Psoas muscle (tissue), 8 donors: ENCODE results near the gene ADM. TPM values are rescaled to one million over a fixed set of nuclear protein-coding genes. Genes with fewer than 3 reads are reported as not detected.

ENCODE experiments used
- ATAC-seq, 4 donors: fragments of 200-7000 bp; cut with Tn5 transposase; one replicate each; pipeline ENCODE4 v1.9.1; 2020; ENCODE audit warnings: moderate library complexity in 3 of 4, mild to moderate bottlenecking in 2 of 4
- DNase-seq, 2 donors: peaks; one replicate each; pipeline ENCODE4 v3.0.0-alpha.2; 2020
- H3K27ac ChIP-seq: fragments of 200-600 bp; one replicate; pipeline ENCODE4 v1.8.0; 2022
- H3K27me3 ChIP-seq, 3 donors: fragments of 200-600 bp in 1 of 3; one replicate each; pipeline versions ENCODE4 v1.6.1 to v1.8.0; 2013 to 2022; ENCODE audit warnings: low read length in 2 of 3, mild to moderate bottlenecking in 2 of 3, moderate library complexity in 1 of 3; ENCODE audit not compliant: insufficient read depth in 3 of 3
- H3K36me3 ChIP-seq, 2 donors: fragments of 200-600 bp in 1 of 2; one replicate each; pipeline versions ENCODE4 v1.6.1 to v1.8.0; 2013 to 2022; ENCODE audit warnings: low read depth in 1 of 2, mild to moderate bottlenecking in 1 of 2, moderate library complexity in 1 of 2; ENCODE audit not compliant: insufficient read depth in 1 of 2
- H3K4me1 ChIP-seq: fragments of 200-600 bp; one replicate; pipeline ENCODE4 v1.8.0; 2022
- H3K4me3 ChIP-seq: fragments of 200-600 bp; one replicate; pipeline ENCODE4 v1.8.0; 2022; ENCODE audit warnings: mild to moderate bottlenecking
- H3K9me3 ChIP-seq: fragments of 200-600 bp; one replicate; pipeline ENCODE4 v1.8.0; 2022
- WGBS, 3 donors: extraction: QIAGEN DNeasy Blood & Tissue Kit; methylation state at CpG; one replicate each; pipeline versions ENCODE4 v1.1.6 to v1.1.7; 2013; 5-methylcytosine and 5-hydroxymethylcytosine counted together
- intact Hi-C, 2 donors: fragments of 100-400 bp; cut with DNase I; formaldehyde crosslinking; loops; one replicate each; pipeline versions ENCODE4 v1.11.0 to v1.14.2; 2022
- polyA plus RNA-seq, 3 donors: library from polyadenylated mRNA; stranded (reverse); fragments of 200-250 nt; gene quantifications; one replicate each; pipeline ENCODE4 v1.2.3, GENCODE V29; 2013
- total RNA-seq, 4 donors: library from RNA; stranded (reverse); fragmentation: NEBNext Ultra II Directional in 2 of 4; extraction: Animal tissue kit (Norgen Biotek cat#: 25700) in 2 of 4; gene quantifications; one replicate each; pipeline versions ENCODE4 v1.2.1 to v1.2.4, GENCODE V29; 2021 to 2023
- TF ChIP-seq, protein P1 (sequence below): fragments of 200-600 bp; IDR thresholded peaks from one replicate; pipeline ENCODE4 v1.8.0; 2022; ENCODE audit warnings: antibody characterized with exemption
- donor health status: healthy with polysubstance abuse.
- donor health status: DM: no; HTN: no; CAD: no; lungs with moderate emphysema.
- donor health status: Bipolar disorder and iron deficiency.
- donor health status: healthy.
- donor health status: DM: yes; HTN: yes; CAD: no.
- donor health status: DM: no; HTN: no; CAD: no.
- donor health status: DM: no; HTN: no; CAD: no.
- donor health status: DM: yes; HTN: yes; CAD: no.

ADM gene
- total and polyA plus RNA-seq, 7 donors = 11.7 to 73.3 (median 23.1) TPM

DNA sequence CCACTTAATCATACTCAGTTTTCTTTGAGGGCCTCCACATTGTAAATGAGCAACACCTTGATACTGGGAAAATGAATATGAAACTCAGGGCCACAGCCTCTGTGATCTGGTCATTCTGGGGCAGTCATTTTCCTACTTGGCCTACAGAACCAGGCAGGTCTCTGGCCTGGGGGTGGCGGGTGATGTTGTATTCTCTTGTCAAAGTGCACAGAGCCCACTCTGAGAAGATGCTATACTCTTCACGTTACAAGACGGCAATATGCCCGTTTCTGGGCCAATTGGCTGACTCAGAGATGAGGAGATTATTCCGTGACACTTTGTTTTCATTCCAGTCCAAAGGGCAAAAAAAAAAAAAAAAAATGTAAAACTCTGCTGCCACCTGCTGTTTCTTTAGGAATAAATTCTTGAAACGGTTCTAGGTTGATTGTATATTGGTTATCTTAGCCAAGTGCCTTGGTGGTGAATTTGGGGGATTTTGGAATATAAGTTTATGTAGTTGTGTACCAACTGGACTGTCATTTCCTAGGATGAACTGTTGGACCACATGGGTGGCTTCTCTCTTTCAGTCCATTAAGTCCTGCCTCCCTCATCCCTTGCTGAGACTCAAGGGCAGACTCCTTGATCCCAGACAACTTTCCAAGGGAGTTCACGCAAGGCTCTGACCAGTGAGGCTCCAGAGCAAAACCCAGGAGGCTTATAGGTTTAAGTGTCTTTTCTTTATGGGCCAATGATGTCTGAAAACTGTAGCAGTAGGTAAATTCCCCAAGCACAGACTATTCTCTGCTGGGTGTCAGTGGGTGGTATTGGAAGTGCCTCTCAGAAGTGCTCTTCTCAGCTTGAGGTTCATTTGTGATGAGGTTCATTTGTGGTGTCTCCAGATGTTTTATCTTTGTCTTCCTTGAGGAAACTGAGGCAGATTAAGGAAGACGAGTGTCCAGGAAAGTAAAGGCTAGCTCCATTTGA is 18.2 kb downstream of the ADM start:
- H3K4me3 ChIP-seq = no peak overlapping the region
- TF ChIP-seq, protein P1, sequence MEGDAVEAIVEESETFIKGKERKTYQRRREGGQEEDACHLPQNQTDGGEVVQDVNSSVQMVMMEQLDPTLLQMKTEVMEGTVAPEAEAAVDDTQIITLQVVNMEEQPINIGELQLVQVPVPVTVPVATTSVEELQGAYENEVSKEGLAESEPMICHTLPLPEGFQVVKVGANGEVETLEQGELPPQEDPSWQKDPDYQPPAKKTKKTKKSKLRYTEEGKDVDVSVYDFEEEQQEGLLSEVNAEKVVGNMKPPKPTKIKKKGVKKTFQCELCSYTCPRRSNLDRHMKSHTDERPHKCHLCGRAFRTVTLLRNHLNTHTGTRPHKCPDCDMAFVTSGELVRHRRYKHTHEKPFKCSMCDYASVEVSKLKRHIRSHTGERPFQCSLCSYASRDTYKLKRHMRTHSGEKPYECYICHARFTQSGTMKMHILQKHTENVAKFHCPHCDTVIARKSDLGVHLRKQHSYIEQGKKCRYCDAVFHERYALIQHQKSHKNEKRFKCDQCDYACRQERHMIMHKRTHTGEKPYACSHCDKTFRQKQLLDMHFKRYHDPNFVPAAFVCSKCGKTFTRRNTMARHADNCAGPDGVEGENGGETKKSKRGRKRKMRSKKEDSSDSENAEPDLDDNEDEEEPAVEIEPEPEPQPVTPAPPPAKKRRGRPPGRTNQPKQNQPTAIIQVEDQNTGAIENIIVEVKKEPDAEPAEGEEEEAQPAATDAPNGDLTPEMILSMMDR = peak; percentile 60

GRCh38 chr11:10323793-10324170 is 18.9 kb downstream of the ADM start:
- no peaks in the 10 kb centered on the region for H3K9me3 ChIP-seq
- TF ChIP-seq, protein P1 = no peak
- no peak for DNase-seq
- H3K4me1 ChIP-seq = peaks cover 23% of the 10 kb centered on the region
- H3K4me3 ChIP-seq = no peak overlapping the region
- H3K36me3 ChIP-seq = no peaks in the 10 kb centered on the region
- 54 to 64% (median 55%) methylated on average over 1 of the region's 1 CpG for WGBS, 3 donors
- intact Hi-C loops = loop anchor here (2.0 to 10.0 kb wide), 5 partner anchors 116 to 565 kb away; no protein-coding TSS in a partner anchor
- no peak for ATAC-seq
- H3K27ac ChIP-seq = peak overlapping the region; percentile 12
- no peaks in the 10 kb centered on the region for H3K27me3 ChIP-seq

More for the DNA sequence above, 18.2 kb downstream of the ADM start:
- peak; percentile 56 to 81 (median 58) for ATAC-seq
- no peaks in the 10 kb centered on the region for H3K9me3 ChIP-seq
- no peaks in the 10 kb centered on the region for H3K27me3 ChIP-seq
- intact Hi-C loops = loop anchor here (2.0 to 10.0 kb wide), 5 partner anchors 116 to 564 kb away; no protein-coding TSS in a partner anchor
- peak overlapping the region; percentile 56 for H3K27ac ChIP-seq
- H3K4me1 ChIP-seq = peaks cover 22% of the 10 kb centered on the region
- WGBS, 3 donors = 21 to 29% (median 25%) methylated on average over 8 of the region's 8 CpGs
- no peaks in the 10 kb centered on the region for H3K36me3 ChIP-seq
- DNase-seq = peak; percentile 53 to 70

DNA sequence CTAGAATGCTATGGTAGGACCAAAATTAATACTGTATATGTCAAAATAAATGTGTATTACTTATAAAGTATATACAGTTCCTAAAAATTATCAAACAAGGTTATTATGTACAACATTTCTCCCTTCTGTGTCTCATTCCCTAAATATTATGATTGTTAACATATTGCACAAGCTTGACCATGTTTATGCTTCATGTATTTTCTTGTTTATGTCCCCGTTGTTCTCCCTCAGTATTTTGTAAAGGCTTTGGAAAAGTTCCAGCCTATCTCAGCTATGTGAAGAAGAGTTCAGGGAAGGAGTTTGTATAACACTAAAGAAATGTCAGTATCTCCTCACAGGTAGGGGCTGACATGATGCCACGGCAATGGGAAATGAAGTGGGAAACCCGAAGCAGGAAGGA is 19.6 kb downstream of the ADM start:
- TF ChIP-seq, protein P1 = no peak
- intact Hi-C loops = loop anchor here (5.0 to 10.0 kb wide), 4 partner anchors 117 to 462 kb away; no protein-coding TSS in a partner anchor

GRCh38 chr11:10325277-10326011 is 20.6 kb downstream of the ADM start:
- Histone ChIP-seq H3K27me3 (no peaks in the 10 kb centered on the region), H3K4me1 (peaks cover 27% of the 10 kb centered on the region), H3K36me3 (no peaks in the 10 kb centered on the region), H3K9me3 (no peaks in the 10 kb centered on the region), H3K27ac (no peak overlapping the region), H3K4me3 (no peak overlapping the region)
- 39 to 61% (median 41%) methylated on average over 6 of the region's 6 CpGs for WGBS, 3 donors
- TF ChIP-seq, protein P1 = no peak
- no peak for DNase-seq
- peak in 1 of 4 donors; percentile 12 for ATAC-seq
- intact Hi-C loops = loop anchor here (5.0 to 10.0 kb wide), 2 partner anchors 211 to 568 kb away; no protein-coding TSS in a partner anchor

More for the DNA sequence above, 19.6 kb downstream of the ADM start:
- 79% methylated on average over 3 of the region's 3 CpGs for WGBS, 3 donors
- H3K36me3 ChIP-seq = no peaks in the 10 kb centered on the region
- no peaks in the 10 kb centered on the region for H3K9me3 ChIP-seq
- no peaks in the 10 kb centered on the region for H3K27me3 ChIP-seq
- H3K4me3 ChIP-seq = no peak overlapping the region
- DNase-seq = no peak
- no peak overlapping the region for H3K27ac ChIP-seq
- H3K4me1 ChIP-seq = peaks cover 27% of the 10 kb centered on the region
- no peak for ATAC-seq
